Hepatocyte (in vitro differentiated cells): Measurements from ENCODE around the gene ISYNA1. TPM values are rescaled to one million over a fixed set of nuclear protein-coding genes. Genes with fewer than 3 reads are reported as not detected.

Source experiments
- DNase-seq: peaks from one replicate; pipeline ENCODE4 v3.0.0-alpha.2; 2016; ENCODE audit warnings: low spot score
- H2AFZ ChIP-seq: fragments of 200-600 bp; sonication (generic); 2 replicates; pipeline ENCODE4 v1.6.0; 2016; ENCODE audit warnings: antibody characterized with exemption, mild to moderate bottlenecking
- H3K27ac ChIP-seq: fragments of 200-600 bp; sonication (generic); 2 replicates; pipeline ENCODE4 v1.5.1; 2016; ENCODE audit warnings: mild to moderate bottlenecking
- H3K27me3 ChIP-seq: fragments of 200-600 bp; sonication (generic); 2 replicates; pipeline ENCODE4 v1.6.1; 2016
- H3K36me3 ChIP-seq: fragments of 200-600 bp; sonication (generic); replicated peaks from 2 replicates; pipeline ENCODE4 v1.5.1; 2016; ENCODE audit warnings: low read depth; ENCODE audit not compliant: insufficient read depth
- H3K4me1 ChIP-seq: fragments of 200-600 bp; sonication (generic); 2 replicates; pipeline ENCODE4 v1.5.1; 2016; ENCODE audit warnings: mild to moderate bottlenecking, moderate library complexity; ENCODE audit not compliant: insufficient read depth
- H3K4me2 ChIP-seq: fragments of 200-600 bp; sonication (generic); 2 replicates; pipeline ENCODE4 v1.6.0; 2016
- H3K4me3 ChIP-seq: fragments of 200-600 bp; sonication (generic); 2 replicates; pipeline ENCODE4 v1.5.1; 2016; ENCODE audit warnings: mild to moderate bottlenecking
- H3K79me2 ChIP-seq: fragments of 200-600 bp; sonication (generic); 2 replicates; pipeline ENCODE4 v1.6.0; 2017; ENCODE audit warnings: mild to moderate bottlenecking
- H3K9me2 ChIP-seq: fragments of 200-600 bp; sonication (generic); replicated peaks from 2 replicates; pipeline ENCODE4 v1.6.0; 2017; ENCODE audit warnings: mild to moderate bottlenecking; ENCODE audit not compliant: insufficient read depth
- H3K9me3 ChIP-seq: fragments of 200-600 bp; sonication (generic); 2 replicates; pipeline ENCODE4 v1.5.1; 2016; ENCODE audit warnings: low read depth, mild to moderate bottlenecking
- H4K20me1 ChIP-seq: fragments of 200-600 bp; sonication (generic); 2 replicates; pipeline ENCODE4 v1.6.0; 2016; ENCODE audit warnings: mild to moderate bottlenecking; ENCODE audit not compliant: insufficient read depth, poor library complexity, severe bottlenecking
- CTCF ChIP-seq: fragments of 200-600 bp; sonication (generic); IDR thresholded peaks from 2 replicates; pipeline ENCODE4 v1.5.1; 2016; ENCODE audit warnings: antibody characterized with exemption, mild to moderate bottlenecking; ENCODE audit not compliant: poor library complexity
- EZH2 ChIP-seq: fragments of 200-600 bp; sonication (generic); IDR thresholded peaks from 2 replicates; pipeline ENCODE4 v1.6.1; 2016; ENCODE audit warnings: antibody characterized with exemption, mild to moderate bottlenecking, borderline replicate concordance
- EZH2phosphoT487 ChIP-seq: fragments of 200-600 bp; sonication (generic); IDR thresholded peaks from one replicate; pipeline ENCODE4 v1.6.1; 2018; ENCODE audit warnings: antibody characterized with exemption, mild to moderate bottlenecking, low read depth, moderate library complexity; ENCODE audit not compliant: unreplicated experiment, severe bottlenecking
- WGBS: methylation state at CpG from one replicate; pipeline ENCODE4 v1.1.6; 2016; ENCODE audit warnings: low lambda C conversion rate; ENCODE audit errors: missing lambda C conversion rate; 5-methylcytosine and 5-hydroxymethylcytosine counted together
- polyA plus RNA-seq: library from polyadenylated mRNA; unstranded; fragments of >200 nt; fragmentation: Nextera tagmentation; extraction: Ambion mirVana; gene quantifications from 2 replicates; pipeline ENCODE4 v1.2.1, GENCODE V29; 2016
- total RNA-seq: library from RNA; depleted of rRNA; stranded (reverse); fragments of >200 nt; gene quantifications from 2 replicates; pipeline ENCODE4 v1.2.3, GENCODE V29; 2014

Gene ISYNA1
- total and polyA plus RNA-seq, 2 experiments from 2014 or later = 51.5 to 144 TPM

DNA sequence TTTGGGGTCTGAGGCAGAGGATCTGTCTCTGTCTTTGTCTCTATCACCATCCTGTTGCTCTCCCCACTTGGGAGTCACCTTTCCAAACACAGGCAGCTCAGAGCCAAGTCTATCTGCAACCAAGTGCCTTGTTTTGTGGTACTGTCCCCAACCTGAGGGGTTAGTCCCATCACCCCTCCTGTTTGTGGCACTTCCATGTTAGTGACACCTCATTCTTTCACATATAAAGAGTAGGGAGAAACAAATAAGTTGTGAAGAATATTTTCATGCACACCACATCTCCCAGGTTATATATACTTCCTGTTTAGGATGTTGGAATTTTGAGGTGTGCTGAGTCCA is 48.2 kb downstream of the ISYNA1 start:
- TF ChIP-seq EZH2 = no peak
- no peak for TF ChIP-seq EZH2phosphoT487
- no peak for TF ChIP-seq CTCF
- no peak overlapping the region for H3K4me2 ChIP-seq
- peaks cover 18% of the 10 kb centered on the region for H3K79me2 ChIP-seq
- no peaks in the 10 kb centered on the region for H3K9me3 ChIP-seq
- H3K36me3 ChIP-seq = no peaks in the 10 kb centered on the region
- no peaks in the 10 kb centered on the region for H3K27me3 ChIP-seq
- H3K27ac ChIP-seq = no peak overlapping the region
- H3K4me1 ChIP-seq = peaks cover 15% of the 10 kb centered on the region
- no peaks in the 10 kb centered on the region for H3K9me2 ChIP-seq
- H4K20me1 ChIP-seq = no peaks in the 10 kb centered on the region
- DNase-seq = no peak
- no peak overlapping the region for H2AFZ ChIP-seq
- H3K4me3 ChIP-seq = no peak overlapping the region

- Histone ChIP-seq H3K4me2 (peak overlapping the region; percentile 81), H3K27ac (no peak overlapping the region), H3K79me2 (peaks cover 18% of the 10 kb centered on the region), H3K9me3 (no peaks in the 10 kb centered on the region), H3K27me3 (no peaks in the 10 kb centered on the region), H4K20me1 (no peaks in the 10 kb centered on the region), H2AFZ (no peak overlapping the region), H3K9me2 (no peaks in the 10 kb centered on the region), H3K36me3 (no peaks in the 10 kb centered on the region), H3K4me1 (peaks cover 15% of the 10 kb centered on the region), H3K4me3 (no peak overlapping the region)
- DNase-seq = no peak
- TF ChIP-seq CTCF (no peak), EZH2phosphoT487 (no peak), EZH2 (no peak)
- WGBS = 91% methylated on average over 13 of the region's 13 CpGs
Observed at GRCh38 chr19:18388960-18389725, 48.8 kb downstream of the ISYNA1 start.

- H3K9me3 ChIP-seq = no peaks in the 10 kb centered on the region
- no peak for TF ChIP-seq EZH2
- peak; percentile 97 for TF ChIP-seq CTCF
- TF ChIP-seq EZH2phosphoT487 = no peak
- peaks cover 15% of the 10 kb centered on the region for H3K4me1 ChIP-seq
- H3K36me3 ChIP-seq = no peaks in the 10 kb centered on the region
- peak; percentile 80 for DNase-seq
- H3K9me2 ChIP-seq = no peaks in the 10 kb centered on the region
- H3K27ac ChIP-seq = peak overlapping the region; percentile 24
- H3K4me2 ChIP-seq = peak overlapping the region; percentile 81
- H3K79me2 ChIP-seq = peaks cover 18% of the 10 kb centered on the region
- no peak overlapping the region for H2AFZ ChIP-seq
- H3K4me3 ChIP-seq = no peak overlapping the region
- 31% methylated on average over 82 of the region's 86 CpGs for WGBS
- H4K20me1 ChIP-seq = no peaks in the 10 kb centered on the region
- no peaks in the 10 kb centered on the region for H3K27me3 ChIP-seq
Observed at GRCh38 chr19:18388100-18388959, 49.6 kb downstream of the ISYNA1 start.
